Measurements from ENCODE around the gene FAM117A.
"Not testable (repeated sequence)": the region's sequence is repeated elsewhere in the genome, so short reads cannot be mapped to it uniquely, and the experiment has no call there.

DNA sequence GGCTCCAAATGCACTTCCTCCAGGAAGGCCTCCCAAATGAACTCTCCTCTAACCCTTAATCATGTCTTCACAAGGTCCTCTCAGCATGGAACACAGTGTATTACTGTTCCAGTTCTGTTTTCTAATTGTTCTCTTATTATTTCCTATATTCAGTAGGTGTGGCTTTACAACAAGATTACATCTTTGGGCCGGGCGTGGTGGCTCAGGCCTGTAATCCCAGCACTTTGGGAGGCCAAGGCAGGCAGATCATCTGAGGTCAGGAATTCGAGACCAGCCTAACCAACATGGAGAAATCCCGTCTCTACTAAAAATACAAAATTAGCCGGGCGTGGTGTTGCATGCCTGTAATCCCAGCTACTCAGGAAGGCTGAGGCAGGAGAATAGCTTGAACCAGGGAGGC lies 90.3 kb downstream of the FAM117A start:
- TF ChIP-seq POLR2A (IDR thresholded peaks at IDR 0.05; ENCODE audit: control extremely low read depth in 1 of 2, low read depth in 2 of 2, low read length in 2 of 2), result not testable (repeated sequence)
- TF ChIP-seq, protein P1, sequence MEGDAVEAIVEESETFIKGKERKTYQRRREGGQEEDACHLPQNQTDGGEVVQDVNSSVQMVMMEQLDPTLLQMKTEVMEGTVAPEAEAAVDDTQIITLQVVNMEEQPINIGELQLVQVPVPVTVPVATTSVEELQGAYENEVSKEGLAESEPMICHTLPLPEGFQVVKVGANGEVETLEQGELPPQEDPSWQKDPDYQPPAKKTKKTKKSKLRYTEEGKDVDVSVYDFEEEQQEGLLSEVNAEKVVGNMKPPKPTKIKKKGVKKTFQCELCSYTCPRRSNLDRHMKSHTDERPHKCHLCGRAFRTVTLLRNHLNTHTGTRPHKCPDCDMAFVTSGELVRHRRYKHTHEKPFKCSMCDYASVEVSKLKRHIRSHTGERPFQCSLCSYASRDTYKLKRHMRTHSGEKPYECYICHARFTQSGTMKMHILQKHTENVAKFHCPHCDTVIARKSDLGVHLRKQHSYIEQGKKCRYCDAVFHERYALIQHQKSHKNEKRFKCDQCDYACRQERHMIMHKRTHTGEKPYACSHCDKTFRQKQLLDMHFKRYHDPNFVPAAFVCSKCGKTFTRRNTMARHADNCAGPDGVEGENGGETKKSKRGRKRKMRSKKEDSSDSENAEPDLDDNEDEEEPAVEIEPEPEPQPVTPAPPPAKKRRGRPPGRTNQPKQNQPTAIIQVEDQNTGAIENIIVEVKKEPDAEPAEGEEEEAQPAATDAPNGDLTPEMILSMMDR (IDR thresholded peaks at IDR 0.05; ENCODE audit: control extremely low read depth in 1 of 3, insufficient read depth in 1 of 3, low read depth in 1 of 3, low read length in 3 of 3), result not testable (repeated sequence)
- TF ChIP-seq, protein P2, sequence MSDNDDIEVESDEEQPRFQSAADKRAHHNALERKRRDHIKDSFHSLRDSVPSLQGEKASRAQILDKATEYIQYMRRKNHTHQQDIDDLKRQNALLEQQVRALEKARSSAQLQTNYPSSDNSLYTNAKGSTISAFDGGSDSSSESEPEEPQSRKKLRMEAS (IDR thresholded peaks at IDR 0.05), result not testable (repeated sequence)
- TF ChIP-seq, protein P3, sequence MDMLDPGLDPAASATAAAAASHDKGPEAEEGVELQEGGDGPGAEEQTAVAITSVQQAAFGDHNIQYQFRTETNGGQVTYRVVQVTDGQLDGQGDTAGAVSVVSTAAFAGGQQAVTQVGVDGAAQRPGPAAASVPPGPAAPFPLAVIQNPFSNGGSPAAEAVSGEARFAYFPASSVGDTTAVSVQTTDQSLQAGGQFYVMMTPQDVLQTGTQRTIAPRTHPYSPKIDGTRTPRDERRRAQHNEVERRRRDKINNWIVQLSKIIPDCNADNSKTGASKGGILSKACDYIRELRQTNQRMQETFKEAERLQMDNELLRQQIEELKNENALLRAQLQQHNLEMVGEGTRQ (IDR thresholded peaks at IDR 0.05; ENCODE audit: low read length), result not testable (repeated sequence)

Data from H1 (cell line).